ENCODE results near the gene ABCA1.

- TF ChIP-seq EZH2 (IDR thresholded peaks at IDR 0.05) = no peak
- no peak for TF ChIP-seq POLR2AphosphoS5 (IDR thresholded peaks at IDR 0.05; ENCODE audit: borderline replicate concordance, low read depth, low read length)
Measured at GRCh38 chr9:104921067-104921741, 6.8 kb downstream of the ABCA1 start.
